ENCODE measurements around the gene KLC1. TPM values are rescaled to one million over a fixed set of nuclear protein-coding genes. Genes with fewer than 3 reads are reported as not detected.
A peak's percentile ranks its signal among the peaks of the same experiment; 100 is the strongest.

Gene KLC1
- total RNA-seq, 6 experiments from 2014 or later, result 179 to 204 (median 189) TPM

DNA sequence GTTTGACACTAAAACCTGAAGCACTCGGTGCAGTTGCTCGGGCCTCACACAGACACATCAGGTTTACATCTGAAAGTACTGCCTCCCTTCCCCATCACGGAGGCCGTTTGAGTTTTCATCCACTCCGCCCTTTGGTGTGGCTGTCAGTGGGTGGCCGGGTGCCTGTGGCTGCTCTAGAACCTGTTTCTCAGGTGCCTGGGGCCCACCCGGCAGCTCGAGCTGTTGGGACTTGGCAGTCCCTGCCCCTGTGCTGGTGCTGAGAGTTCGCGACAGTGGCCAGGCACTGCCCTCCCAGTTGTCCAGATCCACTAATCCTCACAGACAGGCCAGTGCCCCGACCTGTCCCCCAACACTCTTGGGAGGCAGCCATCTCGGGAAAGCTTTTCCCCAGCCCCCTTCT is 63.9 kb downstream of the KLC1 start:
- Mint-ChIP-seq H3K27me3 (ENCODE audit: insufficient read depth) (peaks cover 5% of the 10 kb centered on the region), H3K27ac (no peak overlapping the region), H3K9me3 (no peaks in the 10 kb centered on the region), H3K4me3 (no peak overlapping the region), H3K4me1 (ENCODE audit: low read depth) (peaks cover 20% of the 10 kb centered on the region), H3K36me3 (ENCODE audit: low read depth) (peaks cover 23% of the 10 kb centered on the region; the same call in 1 of the 2 replicates)
- TF ChIP-seq, protein P1, sequence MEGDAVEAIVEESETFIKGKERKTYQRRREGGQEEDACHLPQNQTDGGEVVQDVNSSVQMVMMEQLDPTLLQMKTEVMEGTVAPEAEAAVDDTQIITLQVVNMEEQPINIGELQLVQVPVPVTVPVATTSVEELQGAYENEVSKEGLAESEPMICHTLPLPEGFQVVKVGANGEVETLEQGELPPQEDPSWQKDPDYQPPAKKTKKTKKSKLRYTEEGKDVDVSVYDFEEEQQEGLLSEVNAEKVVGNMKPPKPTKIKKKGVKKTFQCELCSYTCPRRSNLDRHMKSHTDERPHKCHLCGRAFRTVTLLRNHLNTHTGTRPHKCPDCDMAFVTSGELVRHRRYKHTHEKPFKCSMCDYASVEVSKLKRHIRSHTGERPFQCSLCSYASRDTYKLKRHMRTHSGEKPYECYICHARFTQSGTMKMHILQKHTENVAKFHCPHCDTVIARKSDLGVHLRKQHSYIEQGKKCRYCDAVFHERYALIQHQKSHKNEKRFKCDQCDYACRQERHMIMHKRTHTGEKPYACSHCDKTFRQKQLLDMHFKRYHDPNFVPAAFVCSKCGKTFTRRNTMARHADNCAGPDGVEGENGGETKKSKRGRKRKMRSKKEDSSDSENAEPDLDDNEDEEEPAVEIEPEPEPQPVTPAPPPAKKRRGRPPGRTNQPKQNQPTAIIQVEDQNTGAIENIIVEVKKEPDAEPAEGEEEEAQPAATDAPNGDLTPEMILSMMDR (IDR thresholded peaks at IDR 0.05), result no peak
- DNase-seq, result no peak

DNA sequence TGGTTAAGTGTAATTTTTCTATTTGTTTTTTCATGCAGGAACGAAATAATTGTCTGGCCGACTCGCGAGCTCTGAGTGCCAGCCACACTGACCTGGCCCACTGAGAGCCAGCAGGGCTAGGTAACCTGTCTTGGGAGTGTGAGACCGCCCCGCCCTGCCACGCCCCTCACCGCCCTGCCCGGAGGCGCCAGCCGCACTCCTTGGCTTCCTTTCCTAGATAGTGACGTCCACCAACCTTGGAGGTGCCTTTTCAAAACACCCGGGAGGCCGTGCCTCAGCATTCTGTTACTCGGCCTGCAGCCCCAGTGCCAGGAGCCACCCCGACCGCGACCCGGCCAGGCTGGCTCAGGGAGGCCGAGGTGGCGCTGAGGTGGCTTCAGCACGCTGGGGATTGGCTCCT is 64.5 kb downstream of the KLC1 start:
- DNase-seq, result no peak
- Mint-ChIP-seq H3K4me1 (ENCODE audit: low read depth) (peaks cover 20% of the 10 kb centered on the region), H3K27ac (peak overlapping the region; percentile 29; the same call in 1 of the 2 replicates), H3K9me3 (no peaks in the 10 kb centered on the region), H3K36me3 (ENCODE audit: low read depth) (peaks cover 20% of the 10 kb centered on the region; the same call in 1 of the 2 replicates), H3K4me3 (no peak overlapping the region), H3K27me3 (ENCODE audit: insufficient read depth) (peaks cover 5% of the 10 kb centered on the region)
- TF ChIP-seq, protein P1 (IDR thresholded peaks at IDR 0.05), result no peak

DNA sequence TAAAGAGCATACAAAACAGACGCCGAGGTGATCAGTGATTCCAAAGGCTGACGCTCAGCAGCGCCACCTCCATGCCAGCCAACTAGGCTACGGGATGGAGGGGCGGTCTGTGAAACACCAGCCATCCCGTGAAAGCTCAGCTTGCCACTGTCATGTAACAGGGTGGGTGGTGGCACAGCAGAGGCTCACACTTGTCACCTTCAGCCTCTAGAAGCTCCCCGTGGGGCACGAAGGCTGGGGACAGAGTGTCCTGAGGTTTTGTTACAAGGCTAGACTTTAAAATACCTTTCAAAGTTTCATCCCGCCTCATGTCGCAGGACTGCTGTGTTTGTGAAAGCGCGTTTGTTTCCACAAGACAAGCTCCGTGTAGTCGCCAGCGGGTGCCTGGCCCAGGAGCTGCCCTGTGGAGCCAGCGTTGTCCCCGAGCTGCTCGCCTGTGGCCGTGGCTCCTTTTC is 65.6 kb downstream of the KLC1 start:
- Mint-ChIP-seq H3K4me3 (no peak overlapping the region), H3K27me3 (ENCODE audit: insufficient read depth) (peaks cover 7% of the 10 kb centered on the region), H3K27ac (no peak overlapping the region), H3K9me3 (no peaks in the 10 kb centered on the region), H3K36me3 (ENCODE audit: low read depth) (peaks cover 10% of the 10 kb centered on the region; the same call in 1 of the 2 replicates), H3K4me1 (ENCODE audit: low read depth) (peaks cover 10% of the 10 kb centered on the region)
- DNase-seq, result no peak
- TF ChIP-seq, protein P1 (IDR thresholded peaks at IDR 0.05), result 0 out of 2 replicates have a peak, but pooled peaks have one; percentile 18

DNA sequence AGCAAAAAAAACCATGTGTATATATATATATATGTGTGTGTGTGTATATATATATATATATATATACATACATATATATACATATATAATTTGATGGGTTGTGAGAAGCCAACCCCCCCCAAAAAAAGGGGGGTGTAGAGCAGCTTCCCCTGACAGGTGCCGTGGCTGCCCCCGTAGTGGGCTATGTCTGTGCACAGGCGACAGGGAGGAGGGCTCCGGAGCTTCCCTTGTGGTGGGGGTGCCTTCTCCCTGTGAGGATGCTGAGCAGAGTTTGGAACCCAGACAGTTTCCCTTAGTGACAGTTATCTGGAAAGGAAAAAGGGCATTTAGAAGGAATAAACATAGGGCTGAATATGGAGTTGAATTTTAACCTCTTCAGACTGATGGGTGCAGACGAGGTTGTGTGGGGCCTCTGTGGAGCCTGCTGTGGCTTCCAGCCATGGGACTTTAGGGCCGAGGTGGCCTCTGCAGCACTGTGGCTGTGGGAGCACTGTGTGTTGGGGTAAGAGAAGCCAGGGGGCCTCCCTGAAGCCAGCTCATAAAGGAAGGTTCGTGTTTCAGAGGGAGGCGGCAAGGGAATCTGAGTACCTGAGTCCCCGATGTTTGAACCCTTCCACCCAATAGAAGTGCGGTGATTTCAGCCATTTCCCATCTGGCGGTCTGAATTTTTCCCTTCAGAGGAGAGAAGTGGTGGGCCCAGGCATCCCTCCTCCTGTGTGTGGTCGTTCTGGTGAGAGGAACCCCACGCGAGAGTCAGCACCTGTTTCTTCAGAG is 66.5 kb downstream of the KLC1 start:
- peaks cover 9% of the 10 kb centered on the region for H3K4me1 Mint-ChIP-seq (ENCODE audit: low read depth)
- TF ChIP-seq, protein P1 (IDR thresholded peaks at IDR 0.05), result no peak
- H3K27me3 Mint-ChIP-seq (ENCODE audit: insufficient read depth), result peaks cover 9% of the 10 kb centered on the region
- H3K36me3 Mint-ChIP-seq (ENCODE audit: low read depth), result peaks cover 5% of the 10 kb centered on the region; the same call in 1 of the 2 replicates
- no peaks in the 10 kb centered on the region for H3K9me3 Mint-ChIP-seq
- peak overlapping the region; percentile 24; the same call in 1 of the 2 replicates for H3K4me3 Mint-ChIP-seq
- H3K27ac Mint-ChIP-seq, result peak overlapping the region; percentile 58
- no peak for DNase-seq

DNA sequence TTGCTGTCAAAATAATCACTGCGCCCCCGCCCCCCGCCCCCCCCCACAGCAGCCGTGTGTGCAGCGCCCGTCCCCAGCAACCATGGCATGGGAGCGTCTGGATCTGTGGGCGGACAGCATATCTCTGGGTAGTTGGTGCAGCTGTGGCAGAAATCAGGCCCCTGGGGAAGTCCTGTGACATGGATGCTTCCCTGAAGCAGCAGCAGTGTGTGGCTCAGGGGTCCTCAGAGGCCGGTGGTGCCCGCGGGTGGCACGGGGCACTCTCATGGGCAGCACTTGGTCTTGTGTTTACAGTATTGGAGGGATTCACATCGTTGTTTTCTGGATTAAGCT is 67.0 kb downstream of the KLC1 start:
- Mint-ChIP-seq H3K27ac (peak overlapping the region; percentile 50), H3K4me1 (ENCODE audit: low read depth) (peaks cover 9% of the 10 kb centered on the region), H3K36me3 (ENCODE audit: low read depth) (peaks cover 5% of the 10 kb centered on the region; the same call in 1 of the 2 replicates), H3K27me3 (ENCODE audit: insufficient read depth) (peaks cover 9% of the 10 kb centered on the region), H3K9me3 (no peaks in the 10 kb centered on the region), H3K4me3 (no peak overlapping the region; the same call in 1 of the 2 replicates)
- TF ChIP-seq, protein P1 (IDR thresholded peaks at IDR 0.05), result no peak
- DNase-seq, result no peak

All from HFFc6 (cell line).